Ishikawa (cell line): ENCODE measurements around the gene ARHGEF1.

Experiments used
- CEBPB ChIP-seq: IDR thresholded peaks from 2 replicates; pipeline ENCODE4 v1.6.1; 2012
- CREB1 ChIP-seq: IDR thresholded peaks from 2 replicates; pipeline ENCODE4 v1.6.1; 2012; ENCODE audit warnings: low read depth
- EGR1 ChIP-seq: IDR thresholded peaks from 2 replicates; pipeline ENCODE4 v1.6.1; 2012
- EP300 ChIP-seq: IDR thresholded peaks from 2 replicates; pipeline ENCODE4 v1.6.1; 2012; ENCODE audit warnings: borderline replicate concordance
- FOXM1 ChIP-seq: IDR thresholded peaks from 2 replicates; pipeline ENCODE4 v1.6.1; 2012; ENCODE audit warnings: low read depth, borderline replicate concordance
- NFIC ChIP-seq: IDR thresholded peaks from 2 replicates; pipeline ENCODE4 v1.6.1; 2012
- RAD21 ChIP-seq: IDR thresholded peaks from 2 replicates; pipeline ENCODE4 v1.6.1; 2012; ENCODE audit warnings: low read depth
- TAF1 ChIP-seq: IDR thresholded peaks from 2 replicates; pipeline ENCODE4 v1.6.1; 2012; ENCODE audit warnings: low read depth, mild to moderate bottlenecking
- TCF12 ChIP-seq: IDR thresholded peaks from 2 replicates; pipeline ENCODE4 v1.6.1; 2012; ENCODE audit warnings: low read depth
- TEAD4 ChIP-seq: IDR thresholded peaks from 2 replicates; pipeline ENCODE4 v1.6.1; 2012
- YY1 ChIP-seq: IDR thresholded peaks from 2 replicates; pipeline ENCODE4 v1.6.1; 2012; ENCODE audit warnings: low read depth
- ZBTB7A ChIP-seq: IDR thresholded peaks from 2 replicates; pipeline ENCODE4 v1.6.1; 2012; ENCODE audit warnings: low read depth
- TF ChIP-seq, protein P1 (sequence below): IDR thresholded peaks from 2 replicates; pipeline ENCODE4 v1.6.1; 2012
- TF ChIP-seq, protein P2 (sequence below): IDR thresholded peaks from 2 replicates; pipeline ENCODE4 v1.6.1; 2012
- TF ChIP-seq, protein P3 (sequence below): IDR thresholded peaks from 2 replicates; pipeline ENCODE4 v1.6.1; 2012; ENCODE audit warnings: low read depth, mild to moderate bottlenecking

The ARHGEF1 gene

DNA sequence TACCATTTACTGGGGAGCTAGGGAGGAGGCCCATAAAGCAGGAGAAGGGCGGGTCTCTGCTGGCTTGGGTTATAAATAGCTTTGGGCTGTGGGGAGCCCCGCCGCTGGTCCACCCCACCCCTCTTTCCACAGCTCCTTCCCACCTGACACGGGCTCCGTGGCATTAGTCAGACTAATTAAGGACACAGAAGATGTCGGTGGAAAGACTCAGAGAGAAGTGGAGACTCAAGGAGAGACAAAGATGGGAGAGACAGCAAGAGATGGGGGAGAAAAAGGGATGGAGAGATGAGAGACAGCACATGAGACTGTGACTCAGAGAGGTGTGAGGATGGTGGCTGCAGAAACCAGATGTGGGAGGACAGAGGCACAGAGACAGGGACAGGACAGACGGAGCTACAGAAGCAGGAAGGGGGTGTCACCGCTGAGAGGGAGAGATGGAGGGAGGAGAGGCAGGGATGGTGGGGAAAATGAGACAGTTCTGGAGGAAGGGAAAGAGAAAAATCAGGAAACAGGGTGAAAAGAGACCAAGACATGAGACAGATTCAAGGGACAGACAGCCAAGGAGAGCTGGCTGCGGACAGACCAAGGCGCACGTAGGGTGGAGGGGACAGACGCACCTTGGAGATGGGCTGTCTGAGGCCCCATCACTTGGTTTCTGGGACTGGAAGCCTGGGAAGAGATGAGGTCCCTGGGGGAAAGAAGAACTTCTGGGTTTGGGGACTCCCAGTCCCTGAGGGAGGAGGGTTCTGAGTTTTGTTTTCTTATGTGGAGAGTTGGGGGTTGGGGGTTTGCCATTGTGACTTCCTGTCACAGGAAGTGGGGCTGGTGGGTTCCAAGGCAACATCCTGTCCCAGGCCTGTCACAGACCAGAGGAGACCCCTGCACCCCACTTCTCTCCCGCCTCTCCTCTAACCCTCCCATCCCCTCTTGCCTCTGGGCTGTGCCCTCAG, 4.1 kb downstream of the ARHGEF1 start:
- TF ChIP-seq FOXM1 (no peak), EGR1 (no peak), RAD21 (no peak), CREB1 (no peak), EP300 (no peak), TEAD4 (no peak), NFIC (no peak), TCF12 (no peak), YY1 (no peak), ZBTB7A (no peak), TAF1 (no peak), CEBPB (no peak)
- TF ChIP-seq, protein P1, sequence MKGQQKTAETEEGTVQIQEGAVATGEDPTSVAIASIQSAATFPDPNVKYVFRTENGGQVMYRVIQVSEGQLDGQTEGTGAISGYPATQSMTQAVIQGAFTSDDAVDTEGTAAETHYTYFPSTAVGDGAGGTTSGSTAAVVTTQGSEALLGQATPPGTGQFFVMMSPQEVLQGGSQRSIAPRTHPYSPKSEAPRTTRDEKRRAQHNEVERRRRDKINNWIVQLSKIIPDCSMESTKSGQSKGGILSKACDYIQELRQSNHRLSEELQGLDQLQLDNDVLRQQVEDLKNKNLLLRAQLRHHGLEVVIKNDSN, result no peak
- TF ChIP-seq, protein P2, sequence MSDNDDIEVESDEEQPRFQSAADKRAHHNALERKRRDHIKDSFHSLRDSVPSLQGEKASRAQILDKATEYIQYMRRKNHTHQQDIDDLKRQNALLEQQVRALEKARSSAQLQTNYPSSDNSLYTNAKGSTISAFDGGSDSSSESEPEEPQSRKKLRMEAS, result no peak
- TF ChIP-seq, protein P3, sequence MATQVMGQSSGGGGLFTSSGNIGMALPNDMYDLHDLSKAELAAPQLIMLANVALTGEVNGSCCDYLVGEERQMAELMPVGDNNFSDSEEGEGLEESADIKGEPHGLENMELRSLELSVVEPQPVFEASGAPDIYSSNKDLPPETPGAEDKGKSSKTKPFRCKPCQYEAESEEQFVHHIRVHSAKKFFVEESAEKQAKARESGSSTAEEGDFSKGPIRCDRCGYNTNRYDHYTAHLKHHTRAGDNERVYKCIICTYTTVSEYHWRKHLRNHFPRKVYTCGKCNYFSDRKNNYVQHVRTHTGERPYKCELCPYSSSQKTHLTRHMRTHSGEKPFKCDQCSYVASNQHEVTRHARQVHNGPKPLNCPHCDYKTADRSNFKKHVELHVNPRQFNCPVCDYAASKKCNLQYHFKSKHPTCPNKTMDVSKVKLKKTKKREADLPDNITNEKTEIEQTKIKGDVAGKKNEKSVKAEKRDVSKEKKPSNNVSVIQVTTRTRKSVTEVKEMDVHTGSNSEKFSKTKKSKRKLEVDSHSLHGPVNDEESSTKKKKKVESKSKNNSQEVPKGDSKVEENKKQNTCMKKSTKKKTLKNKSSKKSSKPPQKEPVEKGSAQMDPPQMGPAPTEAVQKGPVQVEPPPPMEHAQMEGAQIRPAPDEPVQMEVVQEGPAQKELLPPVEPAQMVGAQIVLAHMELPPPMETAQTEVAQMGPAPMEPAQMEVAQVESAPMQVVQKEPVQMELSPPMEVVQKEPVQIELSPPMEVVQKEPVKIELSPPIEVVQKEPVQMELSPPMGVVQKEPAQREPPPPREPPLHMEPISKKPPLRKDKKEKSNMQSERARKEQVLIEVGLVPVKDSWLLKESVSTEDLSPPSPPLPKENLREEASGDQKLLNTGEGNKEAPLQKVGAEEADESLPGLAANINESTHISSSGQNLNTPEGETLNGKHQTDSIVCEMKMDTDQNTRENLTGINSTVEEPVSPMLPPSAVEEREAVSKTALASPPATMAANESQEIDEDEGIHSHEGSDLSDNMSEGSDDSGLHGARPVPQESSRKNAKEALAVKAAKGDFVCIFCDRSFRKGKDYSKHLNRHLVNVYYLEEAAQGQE, result no peak

DNA sequence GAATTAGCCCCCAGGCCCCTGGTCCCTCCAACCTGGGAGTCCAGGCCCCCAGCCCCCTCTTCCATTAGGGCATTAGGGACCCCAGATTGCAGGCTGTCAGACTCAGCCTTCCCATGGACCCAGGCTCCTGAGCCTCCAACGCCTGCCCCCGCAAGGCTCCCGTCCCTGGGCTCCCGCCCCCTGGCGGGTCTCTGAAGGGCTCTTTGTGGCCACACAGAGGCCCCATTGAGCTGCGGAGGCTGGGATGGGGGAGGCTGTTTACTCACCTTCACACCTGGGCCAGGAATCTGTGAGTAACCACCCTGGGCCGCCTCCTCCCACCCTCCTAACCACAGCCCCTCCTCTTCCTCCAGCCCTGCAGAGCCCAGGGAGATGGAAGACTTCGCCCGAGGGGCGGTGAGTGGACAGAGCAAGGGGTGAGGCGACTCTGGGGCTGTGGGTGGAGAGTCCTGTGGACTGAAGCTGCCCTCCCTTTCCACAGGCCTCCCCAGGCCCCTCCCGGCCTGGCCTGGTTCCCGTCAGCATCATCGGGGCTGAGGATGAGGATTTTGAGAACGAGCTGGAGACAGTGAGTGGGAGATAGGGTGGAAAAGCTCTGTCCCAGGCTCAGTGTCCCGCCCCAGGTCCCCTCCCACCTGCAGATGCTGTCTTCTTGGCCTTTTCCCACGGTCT, 4.9 kb downstream of the ARHGEF1 start:
- TF ChIP-seq, protein P1, result no peak
- TF ChIP-seq NFIC (peak; percentile 30; the same call in 1 of the 2 replicates), RAD21 (peak; percentile 42; the same call in 1 of the 2 replicates), EP300 (peak; percentile 18; the same call in 1 of the 2 replicates)

DNA sequence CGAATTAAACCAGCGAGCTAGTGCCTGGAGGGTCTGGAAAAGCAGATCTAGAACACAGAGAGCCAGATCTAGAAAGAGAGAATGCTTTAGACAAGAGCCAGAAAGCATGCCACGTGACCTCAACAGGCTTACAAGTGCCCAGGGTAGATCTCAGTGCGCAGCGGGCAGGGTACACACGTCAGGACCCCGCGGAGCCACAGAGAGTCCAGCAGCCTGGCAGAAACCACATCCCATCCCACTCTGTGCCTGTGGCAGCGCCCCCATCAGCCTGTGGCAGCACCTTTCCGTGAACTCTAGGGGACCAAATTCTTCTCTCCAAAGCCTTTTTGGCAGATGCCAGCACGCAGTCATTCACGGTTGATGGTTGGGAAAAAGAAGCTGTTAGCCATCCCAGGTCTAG, 5.9 kb downstream of the ARHGEF1 start:
- TF ChIP-seq ZBTB7A (no peak), TCF12 (no peak), YY1 (no peak), TAF1 (no peak), CREB1 (no peak), NFIC (no peak), CEBPB (no peak), TEAD4 (no peak), EGR1 (no peak), FOXM1 (no peak), RAD21 (no peak), EP300 (no peak)
- TF ChIP-seq, protein P3, result no peak
- TF ChIP-seq, protein P2, result no peak
- TF ChIP-seq, protein P1, result no peak

DNA sequence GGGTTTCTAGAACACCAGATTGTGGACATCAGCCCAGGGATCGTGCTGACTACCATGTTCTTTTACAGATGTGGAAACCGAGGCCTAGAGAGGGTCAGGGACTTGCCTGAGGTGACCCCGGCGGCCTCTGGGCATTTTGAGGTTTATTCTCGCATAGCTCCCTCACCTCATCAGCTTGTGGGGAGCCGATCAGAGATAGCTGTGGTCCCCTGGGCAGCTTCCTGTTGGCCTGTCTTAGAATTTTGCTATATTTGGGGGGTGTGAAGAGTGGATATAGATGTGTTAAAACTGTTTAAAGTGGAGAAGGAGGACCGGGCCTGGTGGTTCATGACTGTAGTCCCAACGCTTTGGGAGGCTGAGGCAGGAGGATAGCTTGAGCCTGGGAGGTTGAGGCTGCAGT, 6.9 kb downstream of the ARHGEF1 start:
- TF ChIP-seq, protein P3, result no peak
- TF ChIP-seq TCF12 (no peak), YY1 (no peak), TEAD4 (no peak), EP300 (no peak), FOXM1 (no peak), ZBTB7A (no peak), TAF1 (no peak), CREB1 (no peak), CEBPB (no peak), NFIC (no peak), RAD21 (no peak), EGR1 (no peak)
- TF ChIP-seq, protein P2, result no peak
- TF ChIP-seq, protein P1, result no peak
